Retinal pigment epithelial cell (primary cell): ENCODE measurements around the gene PHLDB2.
"Not testable (repeated sequence)": the region's sequence is repeated elsewhere in the genome, so short reads cannot be mapped to it uniquely, and the experiment has no call there.

Source experiments
- DNase-seq: peaks from one replicate; pipeline ENCODE4 v3.0.0-alpha.2; 2010; ENCODE audit warnings: low read depth
- H3K4me3 ChIP-seq: 2 replicates; pipeline ENCODE4 v1.5.1; 2011; ENCODE audit warnings: mild to moderate bottlenecking, low read length, control low read depth, moderate library complexity
- CTCF ChIP-seq: conservative IDR thresholded peaks from 2 replicates; pipeline ENCODE4 v1.5.1; 2011; ENCODE audit warnings: low read depth, low read length, control low read depth, inconsistent platforms

PHLDB2 gene

DNA sequence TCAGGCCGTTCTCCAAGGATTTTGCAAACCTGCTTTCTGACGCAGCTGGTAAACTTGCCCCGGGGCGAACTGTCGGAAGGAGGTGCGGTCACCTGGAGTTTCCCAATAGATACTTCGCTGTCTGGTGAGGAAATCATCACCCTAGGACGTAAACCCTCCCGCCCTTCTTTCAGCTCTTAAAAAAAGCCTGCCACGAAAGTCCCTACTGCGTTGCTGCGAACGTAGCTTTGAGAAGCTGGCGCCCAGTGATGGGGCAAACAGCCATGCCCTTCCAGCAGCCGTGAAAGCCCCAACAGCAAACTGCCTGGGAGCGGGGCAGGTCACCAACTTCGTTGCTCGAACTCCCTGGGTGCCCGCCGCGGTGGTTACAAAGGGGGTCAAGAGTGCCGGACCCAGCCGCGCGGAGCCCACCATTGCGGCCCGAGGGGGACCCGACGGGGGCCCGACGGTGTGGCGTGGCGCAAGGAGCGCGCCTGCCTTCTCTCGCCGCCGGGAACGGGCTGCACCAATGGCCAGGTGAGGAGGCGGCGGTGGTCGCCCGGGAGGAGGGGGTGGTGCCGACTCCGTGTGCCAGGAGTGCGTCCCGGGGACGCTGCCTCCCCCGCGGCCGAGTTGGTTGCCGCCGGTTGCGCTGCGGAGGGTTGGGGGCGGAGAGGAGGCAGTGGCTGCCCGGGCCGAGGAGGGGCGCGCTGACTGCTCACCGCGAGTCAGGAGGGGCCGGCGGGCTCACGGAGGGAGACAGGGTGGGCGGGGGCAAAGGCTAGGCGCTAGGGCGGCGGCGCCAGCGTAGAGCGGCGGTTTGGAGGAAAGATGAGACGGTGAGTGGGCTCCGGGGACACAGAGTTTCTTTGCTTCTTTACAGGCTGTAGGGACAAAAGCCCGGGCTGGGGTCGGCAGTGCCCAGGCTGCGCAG lies at the start of gene PHLDB2:
Gene PHLDB2 (plus strand): TSS at position 205 of the 913 bp plus-strand sequence. CDS start 24,813 bp downstream, outside the sequence.
- peak; percentile 22 for TF ChIP-seq CTCF
- DNase-seq = peak; percentile 48
- H3K4me3 ChIP-seq = peak within 1 kb of the TSS; percentile 92

DNA sequence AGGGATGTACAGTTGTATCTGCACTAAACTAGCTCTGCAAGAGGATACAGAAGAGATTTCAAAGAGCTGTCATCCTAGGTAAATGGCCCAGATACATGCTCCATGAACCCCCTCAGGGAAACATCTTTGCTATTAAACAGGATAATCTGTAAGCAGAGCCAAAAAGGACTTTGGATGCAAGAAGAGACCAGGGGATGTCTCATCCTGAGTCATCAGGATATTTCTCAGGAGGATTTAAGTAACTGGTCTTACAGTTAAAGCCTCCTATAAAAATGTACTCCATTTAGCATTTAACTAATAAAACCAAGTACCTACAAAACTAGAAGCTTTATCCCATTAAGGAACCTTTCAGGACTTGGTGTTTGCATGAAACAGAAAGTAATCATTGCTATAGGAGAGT lies 48.2 kb upstream of the PHLDB2 start:
- no peak for DNase-seq
- no peak overlapping the region for H3K4me3 ChIP-seq
- no peak for TF ChIP-seq CTCF

GRCh38 chr3:111811811-111812210 lies 47.3 kb upstream of the PHLDB2 start:
- no peak overlapping the region for H3K4me3 ChIP-seq
- TF ChIP-seq CTCF = no peak
- no peak for DNase-seq

DNA sequence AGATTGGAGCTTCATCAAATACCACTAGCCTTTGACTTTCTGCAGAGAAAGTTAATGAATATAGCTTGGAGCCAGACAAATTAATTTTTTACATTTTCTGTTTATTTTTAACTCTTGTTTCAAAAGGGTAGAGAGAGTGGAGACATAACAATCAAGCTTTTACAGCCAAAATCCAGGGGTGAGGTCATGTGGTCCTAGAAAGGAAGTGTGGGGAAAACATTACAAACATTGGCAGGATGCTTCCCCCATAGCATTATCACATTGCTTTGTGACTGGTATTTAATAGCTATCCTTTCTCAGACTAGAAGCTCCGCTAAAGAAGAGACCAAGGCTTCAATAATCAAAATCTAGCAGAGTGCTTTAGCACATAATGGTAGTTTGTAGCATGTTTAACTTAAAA lies 46.4 kb upstream of the PHLDB2 start:
- no peak overlapping the region for H3K4me3 ChIP-seq
- DNase-seq = no peak
- TF ChIP-seq CTCF = no peak

DNA sequence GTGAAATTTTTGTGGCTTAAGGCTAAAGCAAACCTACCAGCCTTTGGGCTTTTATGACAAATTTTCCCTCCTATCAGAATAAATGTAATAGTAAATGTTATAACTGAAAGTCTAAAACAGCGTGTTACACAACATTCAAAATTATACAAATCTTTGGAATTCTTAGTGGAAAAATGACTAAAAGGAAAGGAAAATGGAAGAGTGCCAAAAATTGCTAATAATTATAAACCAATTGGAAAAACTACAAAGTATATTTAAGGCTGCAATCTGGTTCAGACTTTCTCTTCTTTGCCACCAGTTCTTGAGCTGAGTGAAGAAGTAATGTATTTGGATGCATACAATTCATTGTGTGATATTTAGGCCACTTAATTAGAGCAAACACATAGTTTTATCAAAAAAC lies 45.6 kb upstream of the PHLDB2 start:
- TF ChIP-seq CTCF = no peak
- no peak for DNase-seq
- no peak overlapping the region for H3K4me3 ChIP-seq

DNA sequence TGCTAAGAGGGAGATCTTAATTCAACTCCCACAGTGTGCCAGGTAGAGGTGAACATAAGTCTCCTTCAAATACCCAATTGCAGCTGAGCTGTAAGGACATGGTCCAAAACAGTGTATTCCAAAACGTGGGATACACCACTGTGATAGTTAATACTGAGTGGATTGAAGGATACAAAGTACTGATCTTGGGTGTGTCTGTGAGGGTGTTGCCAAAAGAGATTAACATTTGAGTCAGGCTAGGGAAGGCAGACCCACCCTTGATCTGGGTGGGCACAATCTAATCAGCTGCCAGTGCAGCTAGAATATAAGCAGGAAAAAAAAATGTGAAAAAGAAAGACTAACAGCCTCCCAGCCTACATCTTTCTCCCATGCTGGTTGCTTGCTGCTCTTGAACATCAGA lies 45.1 kb upstream of the PHLDB2 start:
- no peak for DNase-seq
- TF ChIP-seq CTCF = no peak
- no peak overlapping the region for H3K4me3 ChIP-seq

DNA sequence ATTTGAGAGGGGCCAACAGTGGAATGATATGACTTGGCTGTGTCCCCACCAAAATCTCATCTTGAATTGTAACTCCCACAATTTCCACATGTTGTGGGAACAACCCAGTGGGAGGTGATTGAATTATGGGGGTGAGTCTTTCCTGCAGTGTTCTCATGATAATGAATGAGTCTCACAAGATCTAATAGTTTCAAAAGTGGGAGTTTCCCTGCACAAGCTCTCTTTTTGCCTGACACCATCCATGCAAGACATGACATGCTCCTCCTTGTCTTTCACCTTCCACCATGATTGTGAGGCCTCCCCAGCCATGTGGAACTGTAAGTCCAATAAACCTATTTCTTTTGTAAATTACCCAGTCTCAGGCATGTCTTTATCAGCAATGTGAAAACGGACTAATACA lies 42.3 kb upstream of the PHLDB2 start:
- DNase-seq, H3K4me3 ChIP-seq: not testable (repeated sequence)
